Epidermal melanocyte (primary cell): ENCODE data around the gene RGS17.
"Not testable (repeated sequence)": the region's sequence is repeated elsewhere in the genome, so short reads cannot be mapped to it uniquely, and the experiment has no call there.

Experiments
- DNase-seq: peaks from one replicate; pipeline ENCODE4 v3.0.0; 2011; ENCODE audit warnings: low spot score; ENCODE audit not compliant: insufficient read length

The RGS17 gene

GRCh38 chr6:153032255-153032882, 98.7 kb downstream of the RGS17 start:
- DNase-seq: peak; percentile 17

GRCh38 chr6:153031335-153031955, 99.6 kb downstream of the RGS17 start:
- DNase-seq: no peak

- DNase-seq: no peak
Observed at GRCh38 chr6:153028963-153029362, 102.1 kb downstream of the RGS17 start.

GRCh38 chr6:153028286-153028685, 102.8 kb downstream of the RGS17 start:
- DNase-seq: no peak

- DNase-seq: no peak
Observed at GRCh38 chr6:153027480-153027879, 103.6 kb downstream of the RGS17 start.

- no peak for DNase-seq
Observed at GRCh38 chr6:153024709-153025017, 106.4 kb downstream of the RGS17 start.

- DNase-seq: peak; percentile 41
Observed at GRCh38 chr6:153023977-153024708, 106.9 kb downstream of the RGS17 start.

GRCh38 chr6:153018355-153018754, 112.7 kb downstream of the RGS17 start:
- no peak for DNase-seq

- DNase-seq: no peak
Observed at GRCh38 chr6:153016846-153017245, 114.2 kb downstream of the RGS17 start.

GRCh38 chr6:153015094-153015640, 115.9 kb downstream of the RGS17 start:
- no peak for DNase-seq

- DNase-seq: no peak
Observed at GRCh38 chr6:153013438-153013837, 117.6 kb downstream of the RGS17 start.

GRCh38 chr6:153012856-153013255, 118.2 kb downstream of the RGS17 start:
- DNase-seq: no peak

GRCh38 chr6:153003366-153003690, 127.8 kb downstream of the RGS17 start:
- no peak for DNase-seq

- DNase-seq: peak; percentile 80
Observed at GRCh38 chr6:153002613-153003365, 128.3 kb downstream of the RGS17 start, which contains the start of gene MTRF1L. Gene MTRF1L, minus strand, starts transcription at chr6:153002709. Its CDS starts 24 bp downstream, at chr6:153002685.

GRCh38 chr6:153001767-153002612, 129.1 kb downstream of the RGS17 start:
- DNase-seq: no peak

- DNase-seq: not testable (repeated sequence)
Observed at GRCh38 chr6:153000790-153001189, 130.3 kb downstream of the RGS17 start.

- DNase-seq: no peak
Observed at GRCh38 chr6:153000243-153000642, 130.8 kb downstream of the RGS17 start.

GRCh38 chr6:152999538-152999937, 131.5 kb downstream of the RGS17 start:
- not testable (repeated sequence) for DNase-seq

- DNase-seq: no peak
Observed at GRCh38 chr6:152993847-152994246, 137.2 kb downstream of the RGS17 start.

GRCh38 chr6:152993431-152993830, 137.7 kb downstream of the RGS17 start:
- DNase-seq: no peak

- DNase-seq: no peak
Observed at GRCh38 chr6:152986978-152987377, 144.1 kb downstream of the RGS17 start.
